ENCODE measurements around the gene LRRTM4.

- TF ChIP-seq CTCF (conservative IDR thresholded peaks at IDR 0.05; ENCODE audit: low read depth in 2 of 2) (no peak), EZH2 (IDR thresholded peaks at IDR 0.05; ENCODE audit: low read depth, unreplicated experiment) (no peak), CREB1 (CRISPR knock-in tag; IDR thresholded peaks at IDR 0.05; ENCODE audit: low read depth) (no peak), EZH2phosphoT487 (IDR thresholded peaks at IDR 0.05; ENCODE audit: unreplicated experiment) (no peak)
- TF ChIP-seq, protein P1, sequence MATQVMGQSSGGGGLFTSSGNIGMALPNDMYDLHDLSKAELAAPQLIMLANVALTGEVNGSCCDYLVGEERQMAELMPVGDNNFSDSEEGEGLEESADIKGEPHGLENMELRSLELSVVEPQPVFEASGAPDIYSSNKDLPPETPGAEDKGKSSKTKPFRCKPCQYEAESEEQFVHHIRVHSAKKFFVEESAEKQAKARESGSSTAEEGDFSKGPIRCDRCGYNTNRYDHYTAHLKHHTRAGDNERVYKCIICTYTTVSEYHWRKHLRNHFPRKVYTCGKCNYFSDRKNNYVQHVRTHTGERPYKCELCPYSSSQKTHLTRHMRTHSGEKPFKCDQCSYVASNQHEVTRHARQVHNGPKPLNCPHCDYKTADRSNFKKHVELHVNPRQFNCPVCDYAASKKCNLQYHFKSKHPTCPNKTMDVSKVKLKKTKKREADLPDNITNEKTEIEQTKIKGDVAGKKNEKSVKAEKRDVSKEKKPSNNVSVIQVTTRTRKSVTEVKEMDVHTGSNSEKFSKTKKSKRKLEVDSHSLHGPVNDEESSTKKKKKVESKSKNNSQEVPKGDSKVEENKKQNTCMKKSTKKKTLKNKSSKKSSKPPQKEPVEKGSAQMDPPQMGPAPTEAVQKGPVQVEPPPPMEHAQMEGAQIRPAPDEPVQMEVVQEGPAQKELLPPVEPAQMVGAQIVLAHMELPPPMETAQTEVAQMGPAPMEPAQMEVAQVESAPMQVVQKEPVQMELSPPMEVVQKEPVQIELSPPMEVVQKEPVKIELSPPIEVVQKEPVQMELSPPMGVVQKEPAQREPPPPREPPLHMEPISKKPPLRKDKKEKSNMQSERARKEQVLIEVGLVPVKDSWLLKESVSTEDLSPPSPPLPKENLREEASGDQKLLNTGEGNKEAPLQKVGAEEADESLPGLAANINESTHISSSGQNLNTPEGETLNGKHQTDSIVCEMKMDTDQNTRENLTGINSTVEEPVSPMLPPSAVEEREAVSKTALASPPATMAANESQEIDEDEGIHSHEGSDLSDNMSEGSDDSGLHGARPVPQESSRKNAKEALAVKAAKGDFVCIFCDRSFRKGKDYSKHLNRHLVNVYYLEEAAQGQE (IDR thresholded peaks at IDR 0.05; ENCODE audit: unreplicated experiment) = no peak
Measured at GRCh38 chr2:77370511-77370910, 151.7 kb downstream of the LRRTM4 start.
